Inflammatory macrophage (primary cell): ENCODE results near the gene SLC1A7.

Experiments used
- DNase-seq, 2 donors: peaks; one replicate each; pipeline ENCODE4 v3.0.0-alpha.2; 2020 to 2022

SLC1A7 gene

DNA sequence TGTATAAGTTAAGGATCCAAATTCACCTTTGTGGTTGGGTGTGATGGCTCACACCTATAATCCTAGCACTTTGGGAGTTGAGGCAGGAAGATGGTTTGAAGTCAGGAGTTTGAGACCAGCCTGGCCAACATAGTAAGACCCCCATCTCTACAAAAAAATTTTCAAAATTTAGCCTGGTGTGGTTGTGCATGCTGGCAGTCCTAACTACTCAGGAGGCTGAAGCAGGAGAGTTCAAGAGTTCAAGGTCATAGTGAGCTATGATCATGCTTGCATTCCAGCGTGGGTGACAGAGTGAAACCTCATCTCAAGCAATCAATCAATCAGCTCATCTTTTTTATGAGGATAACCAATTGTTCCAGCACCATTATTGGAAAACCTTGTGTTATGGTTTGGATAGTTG lies 16.5 kb upstream of the SLC1A7 start:
- DNase-seq = no peak

DNA sequence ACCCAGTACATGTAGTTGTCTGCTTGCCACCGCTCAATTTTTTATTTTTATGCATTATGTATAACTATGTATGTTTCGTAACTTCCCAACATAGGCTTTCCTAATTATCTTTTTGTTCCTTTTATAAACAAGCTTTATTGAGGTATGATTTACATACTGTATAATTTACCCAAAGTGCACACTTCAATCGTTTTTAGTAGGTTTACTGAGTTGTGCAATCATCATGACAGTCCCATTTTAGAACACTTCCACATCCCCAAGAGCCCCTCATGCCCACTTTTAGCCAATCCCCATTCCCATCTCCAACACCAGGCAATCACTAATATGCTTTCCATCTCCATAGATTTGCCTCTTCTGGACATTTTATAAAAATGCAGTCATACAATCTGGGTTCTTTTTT lies 14.3 kb upstream of the SLC1A7 start:
- DNase-seq = no peak

DNA sequence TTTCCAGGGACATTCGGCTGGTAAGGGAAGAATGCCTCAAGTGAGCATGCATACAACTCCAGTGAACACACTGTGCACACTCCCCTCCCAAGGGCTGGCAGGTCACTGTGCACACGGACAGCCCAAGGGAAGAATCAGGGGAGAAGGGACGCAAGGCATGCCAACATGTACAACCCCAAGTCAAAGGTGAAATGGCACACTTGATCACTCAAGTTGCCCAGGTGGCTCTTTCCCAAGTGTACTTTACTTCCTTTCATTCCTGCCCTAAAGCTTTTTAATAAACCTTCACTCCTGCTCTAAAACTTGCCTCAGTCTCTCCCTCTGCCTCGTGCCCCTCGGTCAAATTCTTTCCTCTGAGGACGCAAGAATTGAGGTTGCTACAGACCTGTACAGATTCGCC lies 13.5 kb upstream of the SLC1A7 start:
- no peak for DNase-seq

DNA sequence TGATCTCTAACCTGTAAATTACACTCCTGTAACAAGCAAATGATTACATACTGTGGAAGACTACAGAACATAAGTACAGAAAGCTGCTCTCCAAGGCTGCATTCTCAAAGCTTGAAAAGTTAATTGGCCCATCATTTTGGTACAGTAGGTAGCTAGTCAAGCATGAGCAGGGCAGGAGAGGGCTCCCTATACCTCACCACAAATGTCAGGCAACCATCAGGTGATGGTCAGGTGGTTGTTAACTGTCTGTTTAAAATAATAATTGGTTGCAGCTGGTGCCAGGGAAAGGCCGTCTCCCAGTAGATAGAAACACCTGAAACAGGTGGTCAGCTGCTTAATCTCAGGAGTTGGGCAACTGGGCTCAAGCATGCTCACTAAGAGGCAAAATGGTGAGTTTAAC lies 13.1 kb upstream of the SLC1A7 start:
- DNase-seq = no peak

DNA sequence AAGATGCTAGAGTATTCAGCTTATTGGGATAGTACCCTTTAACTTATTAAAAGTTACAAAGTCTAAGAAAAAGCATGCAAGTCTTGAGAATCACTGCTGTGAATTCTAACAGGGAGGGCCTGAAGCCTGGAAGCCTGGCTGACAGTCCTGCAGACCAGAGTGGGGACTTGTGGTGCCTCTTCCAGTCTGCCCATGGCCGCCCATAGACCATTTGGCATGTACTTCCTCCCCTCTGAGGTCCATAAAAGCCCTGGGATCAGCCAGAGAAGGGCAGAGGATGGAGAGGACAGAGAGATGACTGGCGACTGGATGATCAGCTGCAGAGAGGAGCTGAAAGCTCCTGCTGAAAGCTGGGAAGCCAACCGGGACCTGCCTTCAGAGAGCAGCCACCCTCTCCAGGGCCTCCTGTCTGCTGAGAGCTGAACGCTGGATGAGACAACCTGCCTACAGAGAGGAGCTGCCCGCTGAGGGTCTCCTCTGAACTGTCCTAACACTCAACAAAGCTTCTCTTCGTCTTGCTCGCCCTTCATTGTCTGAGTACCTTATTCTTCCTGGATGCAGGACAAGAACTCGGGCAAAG lies 12.5 kb upstream of the SLC1A7 start:
- no peak for DNase-seq

DNA sequence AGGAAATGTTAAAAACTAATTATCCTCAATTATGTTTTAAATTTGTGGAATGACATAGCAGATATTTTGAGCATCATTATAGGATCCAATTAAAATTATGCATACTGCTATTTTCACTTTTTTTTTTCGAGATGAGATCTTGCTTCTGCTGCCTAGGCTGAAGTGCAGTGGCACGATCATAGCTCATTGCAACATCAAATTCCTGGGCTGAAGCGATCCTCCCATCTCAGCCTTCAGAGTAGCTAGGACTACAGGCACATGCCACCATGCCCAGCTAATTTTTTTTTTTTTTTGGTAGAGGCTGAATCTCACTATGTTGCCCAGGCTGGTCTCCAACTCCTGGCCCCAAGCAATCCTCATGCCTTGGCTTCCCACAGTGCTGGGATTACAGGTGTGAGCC lies 11.3 kb upstream of the SLC1A7 start:
- DNase-seq = no peak

DNA sequence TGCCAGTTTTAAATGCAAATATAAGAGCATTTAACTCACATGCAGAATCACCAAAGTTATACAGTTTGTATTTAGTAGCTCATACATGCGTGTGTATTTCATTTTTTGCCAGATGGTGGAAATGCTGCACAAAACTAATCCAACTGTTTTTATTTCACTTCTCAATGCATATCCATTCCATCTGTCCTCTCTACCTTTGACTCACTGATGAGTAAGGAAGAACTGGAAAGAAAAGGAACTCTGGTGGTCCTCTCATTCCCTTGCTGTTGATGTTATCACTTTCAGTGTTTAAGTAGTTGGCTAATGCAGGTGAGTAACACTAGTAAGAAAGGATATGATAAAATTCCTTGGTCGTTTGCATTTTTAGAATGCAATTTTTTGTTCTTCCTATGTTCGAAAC lies 5.7 kb upstream of the SLC1A7 start:
- no peak for DNase-seq

DNA sequence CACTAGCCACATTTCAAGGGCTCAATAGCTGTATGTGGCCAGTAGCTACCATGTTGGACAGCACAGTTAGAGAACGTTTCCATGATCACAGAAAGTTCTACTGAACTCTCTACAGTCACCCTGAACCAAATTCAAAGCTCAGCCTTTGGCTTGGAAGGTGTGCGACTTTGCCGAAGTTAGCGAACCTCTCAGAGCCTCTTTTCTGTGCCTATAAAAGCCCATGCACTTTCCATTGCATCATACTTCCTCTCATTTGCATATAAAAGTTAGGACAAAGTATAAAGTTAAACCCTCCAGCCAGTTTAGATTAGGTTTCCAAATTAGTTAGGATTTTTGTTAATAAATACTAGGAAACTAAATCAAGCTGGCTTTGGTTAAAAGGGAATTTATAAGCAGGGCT lies 4.7 kb upstream of the SLC1A7 start:
- DNase-seq = no peak

DNA sequence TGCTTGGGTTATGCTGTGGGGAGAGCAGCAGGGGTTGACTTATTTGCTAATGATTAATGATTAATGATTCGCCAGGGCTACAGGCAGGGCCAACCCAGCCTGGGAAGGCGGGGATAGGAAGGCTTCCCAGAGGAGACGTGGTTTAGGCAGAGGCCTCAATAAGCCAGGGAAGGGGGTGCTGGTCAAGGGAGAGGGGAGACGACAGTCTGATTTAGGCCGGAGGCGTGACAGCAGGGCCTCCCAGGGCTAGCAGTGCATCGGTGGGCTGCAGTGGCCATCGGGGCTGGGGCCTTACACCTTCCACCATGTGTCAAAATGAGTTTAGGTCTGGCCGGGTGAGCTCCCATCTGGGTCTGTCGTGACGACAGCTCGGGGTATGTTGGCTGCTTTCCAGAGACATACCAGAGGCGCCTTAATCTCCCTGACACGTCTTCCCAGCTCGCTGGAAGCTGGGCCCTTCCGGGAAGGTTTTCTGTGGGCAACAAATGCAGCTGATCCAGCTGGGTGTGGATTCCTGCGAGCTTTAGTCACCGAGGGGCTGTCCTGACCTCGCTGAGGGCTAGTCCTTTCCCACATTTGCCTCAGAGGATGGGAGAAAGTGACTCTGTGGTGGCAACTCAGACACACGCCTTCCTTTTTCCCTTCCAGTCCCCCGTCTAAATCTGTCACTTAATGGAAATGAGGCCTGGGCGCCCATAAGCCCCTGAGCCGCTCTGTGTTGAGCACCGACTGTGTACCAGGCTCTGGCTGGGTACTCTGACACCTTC lies 3.7 kb upstream of the SLC1A7 start:
- DNase-seq = no peak

DNA sequence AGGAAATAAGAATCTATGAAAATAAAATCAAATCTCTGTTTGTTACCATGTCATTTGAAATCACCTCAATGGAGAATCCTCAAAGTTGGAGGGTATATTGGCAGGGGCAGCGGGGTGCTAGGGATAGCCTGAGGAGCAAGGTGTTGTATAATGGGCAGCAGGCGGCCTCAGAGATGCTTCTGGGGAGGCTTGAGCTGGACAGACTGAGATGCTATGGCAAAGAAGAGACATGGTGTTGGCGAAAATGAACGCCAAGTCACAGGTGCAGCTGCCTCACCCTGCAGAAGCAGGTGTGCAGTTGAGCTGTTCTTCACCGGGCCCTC lies 3.1 kb upstream of the SLC1A7 start:
- no peak for DNase-seq

DNA sequence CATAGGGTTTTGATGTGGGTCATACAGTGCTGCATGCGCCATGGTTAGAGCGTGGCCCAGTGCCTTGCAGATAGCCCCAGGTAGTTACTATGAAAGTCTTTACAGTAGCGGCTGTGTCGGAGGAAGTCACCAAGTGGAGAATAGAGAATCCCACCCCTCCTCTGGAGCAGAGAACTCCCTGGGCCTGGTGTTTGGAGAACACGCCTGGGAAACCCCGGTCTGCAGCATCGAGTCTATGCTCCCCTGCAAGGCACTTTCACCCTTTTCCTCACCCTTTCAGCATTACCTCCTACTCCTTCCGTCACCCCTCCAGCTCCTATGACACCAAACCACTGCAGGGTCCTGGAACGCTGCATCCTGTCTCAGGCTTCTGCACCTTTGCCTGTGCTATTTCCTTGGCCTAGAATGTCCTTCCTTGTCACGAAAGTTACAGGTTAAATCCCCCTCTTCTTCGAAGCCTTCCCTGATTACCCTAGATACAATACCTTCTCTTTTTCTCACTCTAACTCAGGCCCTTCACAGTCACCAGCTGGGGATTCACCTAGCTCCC lies 2.7 kb upstream of the SLC1A7 start:
- DNase-seq = no peak

DNA sequence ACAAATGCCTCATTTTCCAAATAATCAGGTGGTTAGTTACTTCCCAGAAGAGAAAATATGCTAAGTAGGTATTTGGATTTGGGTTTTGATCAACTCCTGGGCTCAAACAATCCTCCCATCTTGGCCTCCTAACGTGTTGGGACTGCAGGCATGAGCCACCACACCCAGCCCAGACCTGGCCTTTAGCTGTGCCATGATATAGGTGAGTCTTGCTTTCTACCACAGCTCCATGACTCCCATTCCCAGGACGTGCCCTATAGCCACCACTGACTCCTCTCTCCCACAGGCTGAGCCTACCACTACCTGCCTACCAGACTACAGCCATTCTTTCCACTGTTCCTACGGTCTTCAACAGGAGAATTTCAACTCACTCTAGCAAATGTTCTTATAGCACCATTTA lies 1.8 kb upstream of the SLC1A7 start:
- DNase-seq = no peak

DNA sequence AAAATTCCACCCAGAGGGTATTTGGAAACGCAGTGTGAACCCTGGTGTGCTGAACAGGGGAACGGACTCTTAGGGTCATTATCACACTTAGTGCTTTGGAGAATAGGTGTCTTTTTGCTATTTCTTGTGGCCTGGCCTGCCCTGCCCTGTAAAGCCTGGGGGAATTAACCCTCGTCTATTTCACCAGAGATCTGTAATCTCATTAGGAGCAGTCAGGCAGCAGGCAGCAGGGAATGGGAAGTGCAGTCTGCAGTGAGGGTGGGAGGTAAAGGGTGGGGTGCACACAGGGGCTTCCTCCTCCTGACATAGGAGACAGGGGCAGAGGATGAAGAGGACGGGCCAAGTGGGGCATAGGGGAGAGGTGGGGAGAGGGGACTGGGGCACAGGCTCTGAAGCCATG lies 1.1 kb upstream of the SLC1A7 start:
- DNase-seq = no peak

DNA sequence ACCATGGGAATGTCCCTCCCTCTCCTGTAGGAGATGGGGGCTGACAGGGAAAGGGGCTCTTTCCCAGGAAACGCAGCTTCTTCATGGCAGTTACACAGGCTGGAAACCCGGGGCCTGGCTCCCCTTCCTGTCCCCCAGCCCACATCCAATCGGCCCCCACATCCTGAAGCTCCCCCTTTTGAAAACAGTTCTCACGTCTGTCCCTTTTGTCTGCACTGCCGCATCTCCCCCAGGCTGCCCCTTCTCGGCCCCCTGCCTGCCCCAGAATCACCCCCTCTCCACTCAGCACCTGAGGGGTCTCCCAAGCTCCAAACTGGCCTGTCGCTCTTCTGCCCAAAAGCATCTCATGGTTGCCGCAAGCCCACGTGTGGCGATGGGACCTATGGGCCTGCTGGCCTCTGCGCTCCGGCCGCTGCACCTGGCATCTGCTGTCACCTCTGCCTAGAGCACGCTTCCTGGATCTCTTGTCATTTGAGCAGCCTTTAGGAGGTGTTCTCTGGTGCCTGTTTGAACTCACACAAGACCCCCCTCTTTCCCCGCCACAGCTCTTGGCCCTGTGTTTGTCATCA lies 867 bp downstream of the SLC1A7 start:
- DNase-seq = no peak

DNA sequence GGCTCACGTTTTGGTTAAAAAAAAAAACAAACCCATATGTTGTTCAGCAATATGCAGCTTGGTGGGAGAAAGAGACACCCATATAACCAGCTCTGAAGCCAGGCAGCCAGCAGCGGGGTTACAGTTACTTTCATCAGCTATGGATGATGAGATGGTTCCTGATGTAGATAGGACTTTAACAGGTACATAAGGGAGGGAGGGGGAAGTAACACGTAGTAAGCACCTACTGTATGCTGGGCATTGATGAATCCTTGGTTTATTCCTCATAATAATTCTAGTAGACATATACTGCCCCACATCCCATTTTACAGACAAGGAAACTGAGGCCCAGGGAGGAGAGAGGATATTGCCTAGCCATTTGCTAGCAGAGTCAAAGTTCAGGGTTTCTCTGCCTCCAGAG lies 2.0 kb downstream of the SLC1A7 start:
- no peak for DNase-seq

DNA sequence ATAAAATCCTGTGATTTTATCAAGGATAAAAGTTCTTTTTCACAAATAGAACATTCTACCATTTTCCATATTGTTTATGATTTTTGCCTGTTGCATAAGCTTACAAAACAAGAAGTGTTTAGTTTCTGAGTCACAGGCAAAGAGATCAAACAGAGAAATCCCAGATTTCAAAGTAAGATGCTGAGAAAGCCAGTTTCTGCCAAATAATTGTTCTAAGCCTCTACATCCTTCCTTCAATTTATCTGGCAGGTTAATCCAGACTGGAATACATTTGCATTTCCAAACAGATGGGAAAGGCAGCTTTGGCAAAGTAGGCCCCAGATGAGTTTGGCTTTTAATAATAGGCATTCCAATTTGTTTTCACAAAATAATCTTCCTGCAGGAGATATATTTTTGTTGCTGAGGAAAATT lies 2.5 kb downstream of the SLC1A7 start:
- peak in 1 of 2 donors; percentile 7 for DNase-seq

DNA sequence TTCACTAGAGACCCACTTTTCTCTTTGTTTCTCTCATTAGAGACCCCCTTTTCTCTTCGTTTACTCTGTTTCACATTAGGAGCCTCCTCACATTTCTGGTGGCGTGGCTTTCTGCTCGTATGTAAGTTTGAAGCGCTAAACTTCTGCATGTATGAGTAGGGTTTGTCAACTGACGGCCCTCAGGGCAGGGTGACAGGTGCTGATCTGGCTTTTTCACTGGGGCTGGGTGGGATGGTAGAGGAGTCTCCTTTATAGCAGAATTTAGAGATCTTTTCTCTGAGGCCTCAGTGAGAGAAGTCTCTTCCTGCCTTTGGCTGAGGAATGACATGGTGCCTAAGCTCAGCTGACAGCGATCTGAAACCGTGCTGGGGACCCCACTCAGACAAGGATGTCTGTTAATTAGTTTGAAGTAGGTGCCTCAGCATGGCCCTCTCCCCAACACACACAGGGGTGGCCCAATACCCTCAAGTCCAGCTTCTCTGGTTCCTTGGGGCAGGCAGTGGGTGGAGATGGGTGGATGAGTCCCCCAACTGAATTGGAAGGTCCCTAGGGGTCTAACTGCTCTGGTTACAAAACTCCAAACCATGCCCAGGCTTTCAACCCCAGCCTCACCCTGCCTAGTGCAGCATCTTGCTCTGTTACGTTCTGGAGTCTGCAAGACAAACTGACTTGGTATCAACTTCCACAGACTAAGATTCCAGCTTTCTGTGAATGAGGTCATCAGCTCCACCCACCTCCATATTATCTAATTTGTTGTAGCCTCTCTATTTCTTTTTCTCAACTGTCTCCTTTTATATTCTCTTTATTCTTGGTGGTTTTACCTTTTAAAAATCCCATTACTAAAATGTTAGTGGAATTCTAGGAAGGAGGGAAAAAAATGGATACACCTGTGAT lies 3.2 kb downstream of the SLC1A7 start:
- DNase-seq = no peak

DNA sequence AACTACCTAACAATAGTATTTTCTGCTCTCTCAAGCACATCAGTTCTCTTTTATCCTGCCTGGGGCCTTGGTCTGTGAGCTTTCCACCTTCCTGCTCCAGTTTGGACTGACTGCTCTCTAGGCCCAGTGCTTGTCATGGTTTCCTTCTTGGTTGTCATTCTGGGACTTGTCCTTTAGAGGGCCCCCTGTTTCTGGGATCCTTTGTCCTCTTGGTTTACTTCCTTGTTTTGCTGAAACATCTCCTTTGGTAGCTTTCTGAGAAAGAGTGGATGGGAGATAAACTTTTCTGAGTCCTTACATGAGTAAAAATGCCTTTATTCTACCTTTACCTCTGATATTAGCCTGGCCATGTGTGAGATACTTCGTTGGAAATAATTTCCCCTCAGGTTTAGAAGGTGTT lies 4.7 kb downstream of the SLC1A7 start:
- peak; percentile 9 to 27 for DNase-seq

DNA sequence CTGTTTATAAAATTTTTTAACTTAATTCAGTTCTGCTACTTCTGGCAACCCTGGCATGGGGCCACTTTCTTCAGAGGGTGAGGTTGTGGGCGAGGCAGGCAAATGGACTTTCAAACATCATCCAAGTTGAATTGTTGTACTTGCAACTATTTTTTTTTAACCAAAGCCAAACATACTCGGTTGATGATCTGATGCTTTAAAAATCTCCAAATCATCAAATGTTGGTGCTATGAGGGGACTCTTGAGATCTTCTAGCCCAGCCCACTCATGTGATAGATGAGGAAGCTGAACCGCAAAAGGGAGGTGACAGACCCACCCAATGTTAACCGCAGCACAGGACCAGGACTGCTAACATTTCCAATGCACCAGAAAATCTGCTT lies 6.7 kb downstream of the SLC1A7 start:
- DNase-seq = no peak

DNA sequence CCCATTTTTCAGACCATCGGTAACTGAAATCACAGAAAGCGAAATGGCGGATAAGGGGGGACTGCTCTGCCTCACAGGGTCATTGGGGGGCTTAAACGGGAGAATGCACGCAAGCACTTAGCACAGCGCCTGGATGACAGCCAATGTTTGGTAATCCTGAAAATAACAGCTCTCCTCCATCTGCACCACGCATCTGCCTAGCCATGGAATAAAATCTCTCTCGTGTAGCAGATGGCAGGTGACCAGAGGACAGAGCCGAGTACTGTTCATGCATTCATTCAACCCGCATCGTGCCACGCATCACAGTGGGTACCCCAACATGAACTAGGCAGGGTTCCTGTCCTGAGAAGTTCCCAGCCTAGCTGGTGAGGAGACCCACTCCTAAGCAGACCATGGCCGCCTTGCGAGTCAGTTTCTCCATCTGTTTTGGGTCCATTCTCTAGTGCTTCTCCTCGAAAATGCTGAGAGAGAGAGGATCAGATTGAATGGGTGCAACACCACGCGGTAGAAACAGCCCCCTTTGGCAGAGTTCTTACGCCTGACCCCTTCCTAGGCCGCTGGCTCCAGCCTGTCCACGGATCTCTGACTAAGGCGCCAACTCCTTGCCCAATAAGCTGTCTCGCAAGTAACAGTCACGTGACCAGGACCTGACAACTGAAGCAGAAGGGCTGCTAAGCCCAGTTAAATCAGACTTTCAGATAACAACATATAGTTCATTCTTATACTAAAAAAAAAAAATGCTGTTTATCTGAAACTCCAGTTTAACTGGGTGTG lies 7.3 kb downstream of the SLC1A7 start:
- DNase-seq = no peak

DNA sequence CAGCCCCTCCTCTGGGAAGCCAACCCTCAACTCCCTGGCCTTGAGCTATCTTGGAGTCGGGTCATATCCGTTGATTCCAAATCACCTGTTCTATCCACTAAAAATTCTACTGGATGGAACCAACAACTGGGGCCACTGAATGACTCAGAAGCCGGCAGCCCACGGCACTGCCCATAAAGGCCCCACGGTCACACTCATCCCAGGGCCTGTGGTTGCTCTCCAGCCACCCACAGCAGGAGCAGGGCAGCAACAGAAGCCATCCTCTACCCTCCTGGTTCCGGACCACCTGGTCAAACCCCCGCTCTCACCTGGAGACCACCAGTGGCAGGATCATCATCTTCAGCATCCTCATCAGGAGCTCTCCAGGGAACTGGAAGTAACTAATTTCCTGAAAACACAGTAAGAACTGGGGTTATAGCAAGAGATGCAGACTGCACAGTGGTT lies 8.4 kb downstream of the SLC1A7 start:
- no peak for DNase-seq

DNA sequence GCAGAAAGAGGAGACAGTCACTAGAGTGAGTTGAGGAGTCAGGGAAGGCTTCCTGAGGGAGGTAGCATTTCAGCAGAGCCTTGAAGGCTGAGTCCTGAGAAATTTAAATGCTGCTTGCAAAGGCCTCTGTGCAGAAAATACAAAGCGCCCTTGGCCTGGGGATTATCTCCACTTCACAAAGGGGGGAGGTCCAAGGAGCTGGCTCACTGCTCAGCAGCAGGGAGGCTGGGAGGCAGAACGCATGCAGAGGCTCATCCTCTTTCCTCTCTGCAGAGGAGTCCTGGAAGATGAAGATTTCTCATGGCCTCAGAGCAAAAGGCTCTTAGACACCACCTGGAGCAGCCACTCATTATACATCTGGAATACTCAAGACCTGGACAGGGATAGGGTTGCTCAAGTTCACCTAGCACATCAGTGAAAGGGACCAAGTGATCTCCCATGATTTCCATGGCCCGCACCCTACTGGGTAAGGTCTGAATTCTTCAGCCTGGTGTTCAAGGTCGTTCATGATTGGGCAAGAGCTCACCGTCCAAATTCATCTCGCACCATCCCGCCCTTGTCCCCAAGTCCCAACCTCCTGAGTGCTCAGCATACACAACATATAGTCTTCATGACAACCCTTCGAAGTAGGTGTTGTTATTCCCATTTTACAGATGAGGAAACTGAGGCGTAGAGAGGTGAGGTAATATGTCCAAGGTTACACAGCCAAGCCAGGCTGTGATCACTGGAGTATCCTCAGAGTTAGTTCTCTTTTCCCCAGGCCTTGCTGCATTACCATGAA lies 9.0 kb downstream of the SLC1A7 start:
- DNase-seq = no peak
